HCT116 (cell line): ENCODE data around the gene PRMT7. TPM values are rescaled to one million over a fixed set of nuclear protein-coding genes. Genes with fewer than 3 reads are reported as not detected.

ENCODE experiments used
- ATAC-seq: fragments of 200-7000 bp; cut with Tn5 transposase; 2 replicates; pipeline ENCODE4 v1.9.1; 2020; ENCODE audit warnings: mild to moderate bottlenecking, moderate library complexity
- BruUV-seq: library from RNA; stranded (reverse); fragments of 400-500 nt; replicated peaks from 2 replicates; lab custom pipeline; 2021; lab: Mats Ljungman, UMichigan
- CTCF ChIA-PET: fragments of 300-600 bp; sonication (Branson Sonifier 250); formaldehyde crosslinking; loops from one replicate; lab custom pipeline; 2021; ENCODE audit warnings: antibody characterized with exemption; lab: Charles Lee
- POLR2A ChIA-PET: fragments of 300-600, 350-600 bp; sonication (Branson Sonifier 250); formaldehyde crosslinking; loops from one replicate; lab custom pipeline; 2021; ENCODE audit warnings: antibody characterized with exemption; lab: Charles Lee
- RAD21 ChIA-PET, 2 experiments: fragments of 300-600 bp; sonication (Branson Sonifier 250); formaldehyde crosslinking; loops; one replicate each; lab custom pipeline; 2023; ENCODE audit warnings: low total read pairs in 2 of 2; ENCODE audit not compliant: uncharacterized antibody in 2 of 2, unreplicated experiment in 2 of 2, low non-redundant PET in 1 of 2; lab: Charles Lee
- DNase-seq: peaks from one replicate; pipeline ENCODE4 v3.0.0-alpha.2; 2010; ENCODE audit warnings: low read depth, low spot score
- H2AFZ ChIP-seq: fragments of 200-600 bp; shearing (Covaris generic), sonication (generic); 2 replicates; pipeline ENCODE4 v1.6.1; 2017; ENCODE audit warnings: low read depth, mixed run types, mixed read lengths, antibody characterized with exemption, low read length; ENCODE audit not compliant: poor library complexity, severe bottlenecking
- H3K27ac ChIP-seq: 2 replicates; pipeline ENCODE4 v1.5.1; 2012; ENCODE audit warnings: low read depth, low read length
- H3K27me3 ChIP-seq: fragments of 200-600 bp; sonication (generic); 2 replicates; pipeline ENCODE4 v1.6.1; 2016; ENCODE audit warnings: mixed run types, low read length, mixed read lengths; ENCODE audit not compliant: insufficient read depth
- H3K36me3 ChIP-seq, 2 experiments: fragments of 200-500 bp in 1 of 2; fragments of 200-600 bp in 1 of 2; sonication (Bioruptor generic) in 1 of 2; sonication (generic) in 1 of 2; 2 replicates each; pipeline versions ENCODE4 v1.5.1 to v1.6.1; 2014 to 2016; ENCODE audit warnings: low read length in 2 of 2, inconsistent platforms in 1 of 2, mixed read lengths in 1 of 2, mixed run types in 1 of 2; ENCODE audit not compliant: insufficient read depth in 2 of 2, control insufficient read depth in 1 of 2
- H3K4me1 ChIP-seq, 2 experiments: fragments of 200-600 bp in 1 of 2; sonication (generic) in 1 of 2; 2 replicates each; pipeline versions ENCODE4 v1.5.1 to v1.6.1; 2012 to 2017; ENCODE audit warnings: low read length in 2 of 2, inconsistent platforms in 1 of 2, mild to moderate bottlenecking in 1 of 2, mixed read lengths in 1 of 2, mixed run types in 1 of 2, moderate library complexity in 1 of 2; ENCODE audit not compliant: insufficient read depth in 2 of 2, control insufficient read depth in 1 of 2
- H3K4me2 ChIP-seq: fragments of 200-600 bp; sonication (generic); 2 replicates; pipeline ENCODE4 v1.6.1; 2017; ENCODE audit warnings: mixed run types, low read length, mixed read lengths
- H3K4me3 ChIP-seq, 2 experiments: fragments of 200-600 bp in 1 of 2; sonication (generic) in 1 of 2; replicated peaks in 1 of 2; 2 replicates each; pipeline ENCODE4 v1.5.1; 2011 to 2016; ENCODE audit warnings: low read length in 2 of 2, control low read depth in 1 of 2, low read depth in 1 of 2, mild to moderate bottlenecking in 1 of 2, mixed read lengths in 1 of 2, mixed run types in 1 of 2
- H3K79me2 ChIP-seq: fragments of 200-600 bp; sonication (generic); 2 replicates; pipeline ENCODE4 v1.6.1; 2017; ENCODE audit warnings: mild to moderate bottlenecking, mixed run types, low read length, moderate library complexity, mixed read lengths; ENCODE audit not compliant: insufficient read depth
- H3K9ac ChIP-seq: fragments of 200-600 bp; sonication (generic); 2 replicates; pipeline ENCODE4 v1.6.1; 2016; ENCODE audit warnings: low read length, mixed read lengths
- H3K9me2 ChIP-seq: fragments of 200-600 bp; sonication (generic), shearing (Covaris generic); 2 replicates; pipeline ENCODE4 v1.6.1; 2017; ENCODE audit warnings: mixed run types, mild to moderate bottlenecking, moderate library complexity; ENCODE audit not compliant: insufficient read depth
- H3K9me3 ChIP-seq, 2 experiments: fragments of 200-500 bp in 1 of 2; fragments of 200-600 bp in 1 of 2; sonication (Bioruptor generic) in 1 of 2; sonication (generic) in 1 of 2; 2 replicates each; pipeline ENCODE4 v1.6.1; 2014 to 2017; ENCODE audit warnings: low read length in 2 of 2, mixed read lengths in 2 of 2, inconsistent platforms in 1 of 2, low read depth in 1 of 2, mild to moderate bottlenecking in 1 of 2, mixed run types in 1 of 2, moderate library complexity in 1 of 2; ENCODE audit not compliant: control insufficient read depth in 1 of 2, insufficient read depth in 1 of 2
- H4K20me1 ChIP-seq: fragments of 200-600 bp; sonication (generic), shearing (Covaris generic); 2 replicates; pipeline ENCODE4 v1.6.1; 2017; ENCODE audit warnings: mixed run types, mild to moderate bottlenecking, moderate library complexity; ENCODE audit not compliant: insufficient read depth
- ELF1 ChIP-seq: IDR thresholded peaks from 2 replicates; pipeline ENCODE4 v1.6.1; 2012; ENCODE audit warnings: low read depth, borderline replicate concordance
- EZH2phosphoT487 ChIP-seq: fragments of 200-600 bp; IDR thresholded peaks from 2 replicates; pipeline ENCODE4 v1.6.1; 2018; ENCODE audit warnings: antibody characterized with exemption, borderline replicate concordance
- RAD21 ChIP-seq: IDR thresholded peaks from 2 replicates; pipeline ENCODE4 v1.6.1; 2012; ENCODE audit warnings: low read depth, mild to moderate bottlenecking
- TCF7L2 ChIP-seq: IDR thresholded peaks from 2 replicates; pipeline ENCODE4 v1.7.0; 2011; ENCODE audit warnings: borderline replicate concordance, inconsistent platforms; ENCODE audit not compliant: insufficient read depth, insufficient read length; ENCODE audit errors: extremely low read depth
- YY1 ChIP-seq: IDR thresholded peaks from 2 replicates; pipeline ENCODE4 v1.6.1; 2011; ENCODE audit warnings: low read length, low read depth, moderate library complexity, mild to moderate bottlenecking; ENCODE audit not compliant: insufficient replicate concordance; ENCODE audit errors: extremely low read depth
- ZBTB33 ChIP-seq: IDR thresholded peaks from 2 replicates; pipeline ENCODE4 v1.6.1; 2011; ENCODE audit warnings: mild to moderate bottlenecking, low read length, moderate library complexity; ENCODE audit not compliant: insufficient replicate concordance; ENCODE audit errors: extremely low read depth
- intact Hi-C: fragments of 100-400 bp; cut with micrococcal nuclease; formaldehyde crosslinking; loops from 2 replicates; pipeline ENCODE4 v1.10.0; 2022
- total RNA-seq: library from RNA; stranded (reverse); gene quantifications from one replicate; pipeline ENCODE4 v1.2.1, GENCODE V29; 2021; ENCODE audit not compliant: unreplicated experiment
- TF ChIP-seq, protein P1 (sequence below): IDR thresholded peaks from 2 replicates; pipeline ENCODE4 v1.6.1; 2012
- TF ChIP-seq, protein P2 (sequence below): IDR thresholded peaks from 2 replicates; pipeline ENCODE4 v1.6.1; 2012; ENCODE audit warnings: low read depth
- TF ChIP-seq, protein P3 (sequence below), 3 experiments: fragments of 200-600 bp in 1 of 3; sonication (generic) in 1 of 3; IDR thresholded peaks in 2 of 3; conservative IDR thresholded peaks in 1 of 3; 2 replicates each; pipeline ENCODE4 v1.5.1; 2012 to 2017; ENCODE audit warnings: low read depth in 2 of 3, low read length in 2 of 3, antibody characterized with exemption in 1 of 3, borderline replicate concordance in 1 of 3, control low read depth in 1 of 3, mild to moderate bottlenecking in 1 of 3, mixed read lengths in 1 of 3, mixed run types in 1 of 3, moderate library complexity in 1 of 3; ENCODE audit not compliant: insufficient read depth in 1 of 3

The PRMT7 gene
- total RNA-seq, 1 experiment from 2014 or later, result 34.4 TPM

- ChIA-PET CTCF (no interaction called here), POLR2A (no interaction called here), RAD21 (no interaction called here)
- intact Hi-C loops, result loop anchor here (1.0 kb wide), 1 partner anchor 143 kb away; no protein-coding TSS in a partner anchor
- Histone ChIP-seq H3K27me3 (no peaks in the 10 kb centered on the region), H3K4me3 (no peak overlapping the region), H3K79me2 (no peaks in the 10 kb centered on the region), H4K20me1 (no peaks in the 10 kb centered on the region), H3K4me2 (no peak overlapping the region), H3K9me3 (no peaks in the 10 kb centered on the region), H3K9me2 (no peaks in the 10 kb centered on the region), H3K36me3 (no peaks in the 10 kb centered on the region), H3K9ac (no peak overlapping the region), H3K27ac (no peak overlapping the region), H2AFZ (no peak overlapping the region), H3K4me1 (peaks cover 0 to 6% of the 10 kb centered on the region in 2 experiments; a peak in 1 of 4 replicates)
- ATAC-seq, result peak; percentile 7; the same call in 1 of the 2 replicates
- TF ChIP-seq TCF7L2 (no peak), RAD21 (no peak), ELF1 (no peak), ZBTB33 (no peak), EZH2phosphoT487 (no peak), YY1 (no peak)
- TF ChIP-seq, protein P1, sequence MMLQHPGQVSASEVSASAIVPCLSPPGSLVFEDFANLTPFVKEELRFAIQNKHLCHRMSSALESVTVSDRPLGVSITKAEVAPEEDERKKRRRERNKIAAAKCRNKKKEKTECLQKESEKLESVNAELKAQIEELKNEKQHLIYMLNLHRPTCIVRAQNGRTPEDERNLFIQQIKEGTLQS, result no peak
- TF ChIP-seq, protein P2, sequence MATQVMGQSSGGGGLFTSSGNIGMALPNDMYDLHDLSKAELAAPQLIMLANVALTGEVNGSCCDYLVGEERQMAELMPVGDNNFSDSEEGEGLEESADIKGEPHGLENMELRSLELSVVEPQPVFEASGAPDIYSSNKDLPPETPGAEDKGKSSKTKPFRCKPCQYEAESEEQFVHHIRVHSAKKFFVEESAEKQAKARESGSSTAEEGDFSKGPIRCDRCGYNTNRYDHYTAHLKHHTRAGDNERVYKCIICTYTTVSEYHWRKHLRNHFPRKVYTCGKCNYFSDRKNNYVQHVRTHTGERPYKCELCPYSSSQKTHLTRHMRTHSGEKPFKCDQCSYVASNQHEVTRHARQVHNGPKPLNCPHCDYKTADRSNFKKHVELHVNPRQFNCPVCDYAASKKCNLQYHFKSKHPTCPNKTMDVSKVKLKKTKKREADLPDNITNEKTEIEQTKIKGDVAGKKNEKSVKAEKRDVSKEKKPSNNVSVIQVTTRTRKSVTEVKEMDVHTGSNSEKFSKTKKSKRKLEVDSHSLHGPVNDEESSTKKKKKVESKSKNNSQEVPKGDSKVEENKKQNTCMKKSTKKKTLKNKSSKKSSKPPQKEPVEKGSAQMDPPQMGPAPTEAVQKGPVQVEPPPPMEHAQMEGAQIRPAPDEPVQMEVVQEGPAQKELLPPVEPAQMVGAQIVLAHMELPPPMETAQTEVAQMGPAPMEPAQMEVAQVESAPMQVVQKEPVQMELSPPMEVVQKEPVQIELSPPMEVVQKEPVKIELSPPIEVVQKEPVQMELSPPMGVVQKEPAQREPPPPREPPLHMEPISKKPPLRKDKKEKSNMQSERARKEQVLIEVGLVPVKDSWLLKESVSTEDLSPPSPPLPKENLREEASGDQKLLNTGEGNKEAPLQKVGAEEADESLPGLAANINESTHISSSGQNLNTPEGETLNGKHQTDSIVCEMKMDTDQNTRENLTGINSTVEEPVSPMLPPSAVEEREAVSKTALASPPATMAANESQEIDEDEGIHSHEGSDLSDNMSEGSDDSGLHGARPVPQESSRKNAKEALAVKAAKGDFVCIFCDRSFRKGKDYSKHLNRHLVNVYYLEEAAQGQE, result no peak
- TF ChIP-seq, protein P3, sequence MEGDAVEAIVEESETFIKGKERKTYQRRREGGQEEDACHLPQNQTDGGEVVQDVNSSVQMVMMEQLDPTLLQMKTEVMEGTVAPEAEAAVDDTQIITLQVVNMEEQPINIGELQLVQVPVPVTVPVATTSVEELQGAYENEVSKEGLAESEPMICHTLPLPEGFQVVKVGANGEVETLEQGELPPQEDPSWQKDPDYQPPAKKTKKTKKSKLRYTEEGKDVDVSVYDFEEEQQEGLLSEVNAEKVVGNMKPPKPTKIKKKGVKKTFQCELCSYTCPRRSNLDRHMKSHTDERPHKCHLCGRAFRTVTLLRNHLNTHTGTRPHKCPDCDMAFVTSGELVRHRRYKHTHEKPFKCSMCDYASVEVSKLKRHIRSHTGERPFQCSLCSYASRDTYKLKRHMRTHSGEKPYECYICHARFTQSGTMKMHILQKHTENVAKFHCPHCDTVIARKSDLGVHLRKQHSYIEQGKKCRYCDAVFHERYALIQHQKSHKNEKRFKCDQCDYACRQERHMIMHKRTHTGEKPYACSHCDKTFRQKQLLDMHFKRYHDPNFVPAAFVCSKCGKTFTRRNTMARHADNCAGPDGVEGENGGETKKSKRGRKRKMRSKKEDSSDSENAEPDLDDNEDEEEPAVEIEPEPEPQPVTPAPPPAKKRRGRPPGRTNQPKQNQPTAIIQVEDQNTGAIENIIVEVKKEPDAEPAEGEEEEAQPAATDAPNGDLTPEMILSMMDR (IDR thresholded peaks at IDR 0.05 in 2 of 3, conservative IDR thresholded peaks at IDR 0.05 in 1 of 3; ENCODE audit: borderline replicate concordance in 1 of 3, insufficient read depth in 1 of 3, low read depth in 2 of 3, low read length in 2 of 3), result no peak
- no peak for DNase-seq
- BruUV-seq, result no TSS peak
Observed at GRCh38 chr16:68367440-68367839, 56.6 kb downstream of the PRMT7 start.
